Heart right ventricle (tissue), 16 donors: ENCODE data around the gene RFXANK. TPM values are rescaled to one million over a fixed set of nuclear protein-coding genes. Genes with fewer than 3 reads are reported as not detected.
A peak's percentile ranks its signal among the peaks of the same experiment; 100 is the strongest.

Experiments
- ATAC-seq, 8 donors: fragments of 200-7000 bp; cut with Tn5 transposase; one replicate each; pipeline ENCODE4 v1.9.1; 2020; ENCODE audit warnings: mild to moderate bottlenecking in 8 of 8, moderate library complexity in 8 of 8, moderate number of reproducible peaks in 1 of 8
- DNase-seq, 2 donors: peaks; one replicate each; pipeline ENCODE4 v3.0.0-alpha.2; 2020
- H3K27ac ChIP-seq, 10 donors: fragments of 200-600 bp; sonication (generic) in 2 of 10; one replicate each; pipeline versions ENCODE4 v1.5.0 to v1.8.0; 2020 to 2022; ENCODE audit warnings: mild to moderate bottlenecking in 3 of 10
- H3K27me3 ChIP-seq, 7 donors: fragments of 200-600 bp; one replicate each; pipeline ENCODE4 v1.8.0; 2021 to 2022; ENCODE audit warnings: mild to moderate bottlenecking in 2 of 7
- H3K36me3 ChIP-seq, 9 donors: fragments of 200-600 bp; sonication (generic) in 1 of 9; one replicate each; pipeline versions ENCODE4 v1.5.0 to v1.8.0; 2020 to 2022; ENCODE audit warnings: mild to moderate bottlenecking in 2 of 9
- H3K4me1 ChIP-seq, 9 donors: fragments of 200-600 bp; sonication (generic) in 1 of 9; one replicate each; pipeline versions ENCODE4 v1.5.0 to v1.8.0; 2020 to 2022; ENCODE audit warnings: mild to moderate bottlenecking in 4 of 9
- H3K4me3 ChIP-seq, 10 donors: fragments of 200-600 bp; sonication (generic) in 2 of 10; one replicate each; pipeline versions ENCODE4 v1.5.0 to v1.8.0; 2020 to 2022; ENCODE audit warnings: mild to moderate bottlenecking in 7 of 10, moderate library complexity in 2 of 10
- H3K9me3 ChIP-seq, 11 donors: fragments of 200-600 bp in 10 of 11; sonication (generic) in 2 of 11; one replicate each; pipeline versions ENCODE4 v1.5.0 to v1.8.0; 2013 to 2022; ENCODE audit warnings: mild to moderate bottlenecking in 2 of 11, control low read depth in 1 of 11, moderate library complexity in 1 of 11
- CTCF ChIP-seq, 9 donors: fragments of 200-600 bp; sonication (generic) in 2 of 9; IDR thresholded peaks; one replicate each; pipeline versions ENCODE4 v1.5.0 to v1.8.0; 2021 to 2022; ENCODE audit warnings: antibody characterized with exemption in 9 of 9, mild to moderate bottlenecking in 5 of 9, moderate library complexity in 1 of 9
- WGBS, 2 donors: extraction: QIAGEN DNeasy Blood & Tissue Kit; methylation state at CpG; one replicate each; pipeline ENCODE4 v1.1.7; 2013; ENCODE audit warnings: inconsistent platforms in 1 of 2; 5-methylcytosine and 5-hydroxymethylcytosine counted together
- intact Hi-C, 10 donors: fragments of 100-400 bp; cut with DNase I; formaldehyde crosslinking; loops; one replicate each; pipeline versions ENCODE4 v1.11.1 to v1.14.2; 2022
- polyA plus RNA-seq, 2 donors: library from polyadenylated mRNA; stranded (reverse); fragments of 200-250 nt; gene quantifications; one replicate each; pipeline ENCODE4 v1.2.3, GENCODE V29; 2013
- total RNA-seq, 10 donors: library from RNA; stranded (reverse); fragmentation: NEBNext Ultra II Directional in 3 of 10; extraction: Animal tissue kit (Norgen Biotek cat#: 25700) in 3 of 10; gene quantifications; one replicate each; pipeline versions ENCODE4 v1.2.1 to v1.2.4, GENCODE V29; 2021 to 2023
- donor health status: Arrhythmogenic right ventricular cardiomyopathy.
- donor health status: ischemic (EF 13 %, LVEDD 7.1; RV severe dilation, severe dysfunction).
- donor health status: healthy with polysubstance abuse.
- donor health status: DM: no; HTN: yes; CAD: no.
- donor health status: DM: no; HTN: no; CAD: no.
- donor health status: ischemic (EF 25% LVEDD 6.9; RV normal size, moderate dysfunction).
- donor health status: ischemic (EF 25% LVEDD 5.7; RV mildly dilated, moderate dysfunction).
- donor health status: healthy.
- donor health status: DM: yes; HTN: yes; CAD: no.
- donor health status: Ischemic cardiomyopathy.
- donor health status: ischemic (EF 35%, LVEDD 5.7; RV mildly dilated, moderate dysfunction).
- donor health status: nonischemic (EF 11% LVEDD 7.7; RV severe dilation, severe dysfunction).
- donor health status: DM: yes; HTN: yes; CAD: no.
- donor health status: PGD.
- donor health status: ischemic (EF 29% LVEDD 5.4; RV normal size, mild dysfunction).
- donor health status: nonischemic (EF 23%, LVEDD 6.1; RV moderate dilation, normal function).

RFXANK gene
- total and polyA plus RNA-seq, 12 donors = 30.6 to 109 (median 37.5) TPM

DNA sequence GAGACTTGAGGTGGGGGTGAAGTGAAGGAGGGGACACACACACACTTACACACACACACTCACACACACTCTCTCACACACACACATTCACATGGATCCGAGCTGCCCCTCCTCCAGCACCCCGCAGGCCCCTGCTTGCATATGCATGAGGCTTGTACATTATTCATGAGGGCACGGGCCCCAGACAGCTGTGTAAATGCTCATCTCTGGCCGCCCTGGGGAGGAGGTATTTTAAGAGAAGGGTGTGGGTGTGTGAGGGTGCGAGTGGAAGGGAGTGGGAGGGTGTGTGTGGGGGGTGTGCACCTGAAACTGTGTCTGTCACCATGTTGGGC lies 22.1 kb downstream of the RFXANK start:
- intact Hi-C loops = no loop called here
- H3K4me3 ChIP-seq = no peak overlapping the region
- H3K36me3 ChIP-seq = no peaks in the 10 kb centered on the region
- H3K27me3 ChIP-seq = peaks cover 0 to 77% (median 71%) of the 10 kb centered on the region in 7 donors
- H3K9me3 ChIP-seq = peaks cover 0 to 7% (median 0%) of the 10 kb centered on the region in 11 donors
- ATAC-seq (no peak), DNase-seq (no peak)
- no peaks in the 10 kb centered on the region for H3K4me1 ChIP-seq
- WGBS, 2 donors = 4 to 6% methylated on average over 5 of the region's 5 CpGs
- H3K27ac ChIP-seq = no peak overlapping the region
- no peak for TF ChIP-seq CTCF (IDR thresholded peaks at IDR 0.05)

DNA sequence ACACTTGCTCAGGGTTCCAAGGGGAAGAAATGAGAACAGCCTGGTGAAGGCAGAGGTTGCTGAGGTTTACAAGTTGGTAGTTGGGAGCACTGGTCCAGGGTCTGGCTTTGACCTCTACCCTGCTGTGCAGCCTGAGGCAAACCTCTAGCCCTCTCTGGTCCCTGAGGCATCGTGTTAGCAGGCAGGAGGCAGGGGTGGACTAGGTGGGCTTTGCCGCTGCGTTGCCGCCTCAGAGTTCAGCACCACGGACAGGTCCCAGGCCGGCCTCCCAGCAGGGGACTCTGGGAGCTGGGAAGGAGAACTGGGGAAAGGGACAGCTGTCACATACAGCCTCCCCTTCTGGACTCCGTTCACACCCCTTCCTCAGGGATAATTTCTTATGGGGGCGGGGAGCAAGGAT lies 22.8 kb downstream of the RFXANK start:
- Histone ChIP-seq H3K9me3 (peaks cover 0 to 7% (median 0%) of the 10 kb centered on the region in 11 donors), H3K27ac (no peak overlapping the region), H3K4me3 (no peak overlapping the region), H3K4me1 (no peaks in the 10 kb centered on the region), H3K27me3 (peaks cover 0 to 72% (median 65%) of the 10 kb centered on the region in 7 donors), H3K36me3 (no peaks in the 10 kb centered on the region)
- DNase-seq (peak; percentile 31 to 50), ATAC-seq (peak in 6 of 8 donors; percentile 57 to 80 (median 71))
- 0 to 2% methylated on average over 8 of the region's 8 CpGs for WGBS, 2 donors
- intact Hi-C loops = no loop called here
- no peak for TF ChIP-seq CTCF (IDR thresholded peaks at IDR 0.05)

GRCh38 chr19:19215792-19216191 lies 23.7 kb downstream of the RFXANK start:
- H3K27ac ChIP-seq = no peak overlapping the region
- ATAC-seq (no peak), DNase-seq (no peak)
- intact Hi-C loops = no loop called here
- H3K27me3 ChIP-seq = peaks cover 0 to 63% (median 56%) of the 10 kb centered on the region in 7 donors
- no peaks in the 10 kb centered on the region for H3K4me1 ChIP-seq
- H3K9me3 ChIP-seq = peaks cover 0 to 7% (median 0%) of the 10 kb centered on the region in 11 donors
- WGBS, 2 donors = 75 to 77% methylated on average over 4 of the region's 4 CpGs
- no peaks in the 10 kb centered on the region for H3K36me3 ChIP-seq
- TF ChIP-seq CTCF (IDR thresholded peaks at IDR 0.05) = no peak
- no peak overlapping the region for H3K4me3 ChIP-seq

DNA sequence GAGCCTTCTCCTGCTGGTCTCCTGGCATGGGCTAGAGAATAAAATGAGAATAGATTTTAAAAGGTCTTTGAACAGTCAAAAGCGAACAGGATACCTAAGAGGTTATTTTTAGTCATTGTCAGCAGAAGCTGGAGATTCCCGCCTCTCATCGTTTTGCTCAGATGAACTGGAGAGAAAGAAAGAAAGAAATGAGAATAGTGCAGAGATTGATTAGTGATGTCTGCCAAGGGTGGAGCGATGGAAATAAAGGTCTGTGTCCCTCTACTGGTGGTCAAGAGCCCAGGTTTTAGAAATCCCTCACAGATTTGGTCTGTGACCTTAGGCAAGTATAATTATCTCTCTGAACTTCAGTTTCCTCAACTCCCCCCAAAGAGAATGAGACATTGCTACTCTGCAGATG lies 25.0 kb downstream of the RFXANK start:
- Histone ChIP-seq H3K27me3 (peaks cover 0 to 52% (median 47%) of the 10 kb centered on the region in 7 donors), H3K27ac (no peak overlapping the region), H3K36me3 (no peaks in the 10 kb centered on the region), H3K9me3 (peaks cover 0 to 7% (median 0%) of the 10 kb centered on the region in 11 donors), H3K4me3 (no peak overlapping the region), H3K4me1 (no peaks in the 10 kb centered on the region)
- 48% methylated on average over 4 of the region's 4 CpGs for WGBS, 2 donors
- ATAC-seq (no peak), DNase-seq (no peak)
- intact Hi-C loops = no loop called here
- no peak for TF ChIP-seq CTCF (IDR thresholded peaks at IDR 0.05)
